Activated gamma-delta T cell (primary cell): ENCODE results near the gene RRAS2.
"Not testable (repeated sequence)": the region's sequence is repeated elsewhere in the genome, so short reads cannot be mapped to it uniquely, and the experiment has no call there.

Experiments used
- DNase-seq: peaks from one replicate; lab custom pipeline; 2025; lab: John Stamatoyannopoulos, UW

The RRAS2 gene

DNA sequence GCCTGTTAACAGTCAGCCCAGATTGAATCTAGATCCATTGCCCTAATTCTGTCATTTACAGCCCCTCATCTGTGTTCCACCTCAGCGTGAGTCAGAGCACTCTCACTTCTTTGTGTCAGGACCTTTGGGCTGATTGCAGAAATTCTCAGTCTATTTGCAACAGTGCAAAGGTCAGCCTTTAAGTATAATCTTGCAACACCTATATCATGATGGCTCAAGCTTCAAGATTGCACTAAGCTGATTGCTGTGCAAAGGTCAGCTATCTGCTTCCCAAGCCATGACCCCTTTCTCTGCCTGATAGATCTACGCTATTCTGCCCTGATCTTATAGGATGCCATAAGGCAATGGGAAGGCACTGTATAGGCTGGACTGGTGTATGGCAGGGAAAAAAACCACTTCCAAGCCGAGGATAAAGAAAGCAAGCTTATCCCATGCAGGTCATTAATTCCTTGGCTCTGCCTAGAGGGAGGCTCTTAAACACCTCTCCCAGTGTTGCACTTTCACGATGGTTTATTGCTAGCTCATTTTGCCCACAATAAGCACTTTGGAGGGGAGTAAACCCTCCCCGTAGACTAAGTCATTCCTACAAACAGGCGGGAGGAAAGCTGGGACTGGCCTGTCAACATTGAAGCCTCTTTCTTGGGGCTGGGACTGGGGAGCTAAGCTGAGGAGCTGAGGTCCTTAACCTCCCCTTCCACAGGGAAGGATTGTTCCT, 100.6 kb downstream of the RRAS2 start:
- DNase-seq = no peak

- no peak for DNase-seq
These were observed 103.8 kb downstream of the RRAS2 start for GRCh38 chr11:14255238-14255534.

GRCh38 chr11:14254533-14255237, 104.3 kb downstream of the RRAS2 start:
- DNase-seq = no peak

- DNase-seq = no peak
These were observed 105.1 kb downstream of the RRAS2 start for GRCh38 chr11:14253840-14254239.

GRCh38 chr11:14253421-14253820, 105.6 kb downstream of the RRAS2 start:
- no peak for DNase-seq

DNA sequence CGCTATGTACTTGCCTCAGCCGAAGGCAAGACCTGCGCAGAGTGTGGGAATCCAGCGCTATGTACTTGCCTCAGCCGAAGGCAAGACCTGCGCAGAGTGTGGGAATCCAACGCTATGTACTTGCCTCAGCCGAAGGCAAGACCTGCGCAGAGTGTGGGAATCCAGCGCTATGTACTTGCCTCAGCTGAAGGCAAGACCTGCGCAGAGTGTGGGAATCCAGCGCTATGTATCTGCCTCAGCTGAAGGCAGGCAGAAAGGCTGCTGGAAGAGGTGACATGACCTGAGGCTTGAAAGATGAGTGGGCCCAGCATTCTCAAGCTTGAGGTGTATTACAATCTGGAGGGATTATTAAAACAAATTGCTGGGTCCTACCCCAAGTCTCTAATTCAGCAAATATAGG, 106.5 kb downstream of the RRAS2 start:
- not testable (repeated sequence) for DNase-seq

DNA sequence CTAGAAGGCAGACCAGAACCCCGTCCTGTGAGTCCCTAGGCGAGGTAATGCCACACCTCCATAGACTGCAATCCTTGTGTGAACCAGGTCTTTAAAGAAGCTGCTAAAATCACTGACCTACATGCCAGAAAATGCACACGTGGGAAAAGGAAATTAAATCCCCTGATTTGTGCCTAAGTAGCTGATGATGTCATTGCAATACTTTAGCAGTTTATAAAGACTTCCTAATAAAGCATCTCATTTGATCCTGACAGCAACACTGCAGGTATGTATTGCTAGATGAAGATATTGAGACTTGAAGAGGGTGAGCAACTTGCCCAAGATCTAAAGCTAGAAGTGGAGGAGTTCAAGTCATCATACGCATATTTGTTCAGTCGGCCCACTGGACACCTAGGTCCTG, 107.2 kb downstream of the RRAS2 start:
- DNase-seq = no peak

GRCh38 chr11:14249121-14249963, 109.6 kb downstream of the RRAS2 start:
- no peak for DNase-seq

DNA sequence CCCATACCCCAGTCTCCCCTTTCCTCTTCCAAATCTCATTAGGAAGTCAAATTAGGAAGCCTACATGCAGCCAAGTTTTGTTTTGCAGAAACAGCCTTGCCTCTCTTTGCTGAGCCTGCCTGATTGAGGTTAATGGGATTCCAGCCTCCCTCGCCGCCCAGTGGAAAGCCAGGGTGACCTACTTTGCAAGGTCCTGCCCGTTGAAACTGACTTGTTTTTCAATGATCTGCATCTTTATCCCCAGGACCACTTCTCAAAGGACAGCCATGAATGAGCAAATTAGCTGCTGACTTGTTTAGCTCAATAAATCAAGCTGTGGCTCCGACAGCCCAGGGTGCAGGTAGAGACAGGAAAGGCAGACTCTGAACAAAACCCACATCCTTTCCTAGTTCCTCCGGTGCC, 110.4 kb downstream of the RRAS2 start:
- DNase-seq = no peak

DNA sequence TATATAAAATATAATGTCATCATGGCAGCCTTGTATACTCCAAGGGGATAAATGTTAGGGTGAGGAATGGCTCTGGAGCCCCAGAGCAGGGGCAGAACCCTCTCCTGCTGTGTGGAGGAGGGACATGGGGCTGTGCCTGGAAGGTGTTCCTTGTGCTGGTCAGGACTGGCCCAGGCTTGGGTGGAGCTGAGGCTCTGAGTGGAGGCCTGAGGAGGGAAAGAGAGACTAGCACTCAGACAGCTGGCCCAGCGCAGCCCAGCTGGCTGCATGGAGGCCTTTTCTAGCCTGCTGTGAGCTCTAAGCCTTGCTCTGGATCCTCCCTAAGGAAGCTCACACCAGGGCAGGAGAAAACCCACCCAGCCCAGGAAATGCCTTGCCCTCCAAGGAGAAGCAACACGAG, 113.5 kb downstream of the RRAS2 start:
- no peak for DNase-seq

GRCh38 chr11:14244926-14245325, 114.1 kb downstream of the RRAS2 start:
- no peak for DNase-seq

GRCh38 chr11:14242733-14243132, 116.2 kb downstream of the RRAS2 start:
- no peak for DNase-seq

DNA sequence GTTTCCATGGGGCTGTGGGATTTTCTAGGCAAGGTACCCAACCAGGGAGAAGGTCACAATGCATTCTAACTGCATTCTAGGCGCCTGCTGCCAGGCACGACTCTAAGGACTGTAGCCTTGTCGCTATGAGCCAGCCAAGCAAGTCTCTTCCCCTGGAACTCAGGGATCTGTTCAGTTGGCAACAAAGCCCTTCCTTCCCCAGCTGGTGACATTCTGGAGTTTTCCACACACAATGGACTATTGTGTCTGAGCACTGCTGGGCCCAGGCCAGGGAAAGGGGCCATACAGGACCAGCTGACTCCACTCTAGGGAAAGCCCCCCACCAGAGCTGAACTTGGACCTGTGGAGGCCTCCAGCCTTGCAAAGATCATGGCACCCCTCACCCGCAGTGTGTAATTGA, 116.8 kb downstream of the RRAS2 start:
- no peak for DNase-seq

GRCh38 chr11:14240951-14241350, 118.0 kb downstream of the RRAS2 start:
- no peak for DNase-seq

DNA sequence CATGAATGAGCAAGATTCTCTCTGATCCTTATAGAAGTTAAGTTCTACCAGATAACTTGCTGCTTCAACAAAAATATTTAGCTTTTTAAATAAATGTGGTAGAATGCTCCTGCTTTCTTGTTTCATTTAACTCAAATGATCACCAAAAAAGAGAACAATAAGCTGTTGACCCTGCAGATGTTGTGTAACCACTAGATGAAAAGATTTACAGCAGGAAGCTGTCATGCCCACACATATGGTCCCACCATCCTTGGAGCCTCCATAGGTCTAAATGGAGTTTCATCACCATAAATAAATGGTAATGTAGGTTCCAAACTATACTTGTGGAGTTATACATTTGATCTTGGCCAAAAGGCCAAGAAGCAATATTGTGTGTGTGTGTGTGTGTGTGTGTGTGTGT, 118.8 kb downstream of the RRAS2 start:
- DNase-seq = no peak

DNA sequence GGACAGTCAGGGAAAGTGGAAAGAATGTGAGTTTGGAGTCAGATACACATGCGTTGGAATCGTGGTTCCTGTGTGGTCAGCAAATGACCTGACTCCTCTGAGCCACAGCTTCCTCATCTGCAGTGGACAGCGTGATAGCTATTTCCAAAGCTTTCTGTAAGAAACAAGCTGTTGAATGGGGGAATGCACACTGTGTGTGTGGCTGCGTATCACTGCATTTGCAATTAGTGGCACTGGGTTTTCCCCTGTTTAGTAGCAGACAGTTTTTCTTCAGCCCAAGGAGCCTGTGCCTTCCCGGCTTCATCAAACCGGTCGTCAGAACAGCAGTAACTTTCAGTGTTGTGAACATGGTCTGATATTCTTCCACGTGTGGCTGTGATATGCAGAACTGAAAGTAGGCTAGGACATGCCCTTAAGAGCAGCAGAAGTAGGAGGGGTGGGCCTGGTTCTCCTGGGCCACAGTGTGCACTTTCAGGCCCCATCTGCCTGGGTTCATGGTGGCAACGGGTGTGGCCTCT, 121.5 kb downstream of the RRAS2 start:
- no peak for DNase-seq

- DNase-seq = no peak
These were observed 123.3 kb downstream of the RRAS2 start for GRCh38 chr11:14235701-14236100.

DNA sequence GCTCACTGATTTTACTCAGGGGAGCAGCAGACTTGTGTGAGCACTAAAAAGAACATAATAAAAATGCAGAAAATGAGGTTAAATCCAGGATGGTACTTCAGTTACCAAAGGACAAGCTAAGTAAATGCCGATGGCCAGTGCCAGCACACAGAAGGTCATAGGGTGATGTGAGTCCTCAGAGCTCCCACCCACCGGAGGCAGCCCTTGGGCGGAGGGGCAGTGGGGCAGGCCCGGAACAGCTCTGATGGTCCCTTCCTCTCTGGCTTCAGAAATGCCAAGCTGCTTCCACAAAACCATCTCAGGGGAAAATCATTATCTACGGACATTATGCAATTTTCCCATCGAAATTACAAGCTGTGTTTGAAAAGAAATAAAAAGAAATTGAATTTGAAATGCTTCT, 124.5 kb downstream of the RRAS2 start:
- no peak for DNase-seq

DNA sequence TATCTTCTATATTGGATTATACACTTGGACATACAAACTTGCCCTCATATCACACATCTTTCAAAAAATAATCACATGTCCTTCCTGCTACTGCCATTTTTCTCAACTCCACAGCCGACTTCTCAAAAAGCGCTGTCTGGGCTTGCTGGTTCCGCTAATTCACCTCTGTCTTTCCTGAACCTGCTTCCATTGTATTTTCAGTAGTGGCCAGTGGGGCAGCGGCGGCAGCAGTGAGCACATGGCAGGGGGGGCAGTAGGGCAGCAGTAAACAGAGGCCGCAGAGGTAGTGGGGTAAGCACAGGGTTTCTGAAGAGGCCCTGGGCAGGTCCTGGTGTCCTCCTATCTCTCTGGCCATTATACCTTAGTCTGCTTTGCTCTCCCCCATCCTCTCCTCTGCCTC, 126.3 kb downstream of the RRAS2 start:
- DNase-seq = no peak

DNA sequence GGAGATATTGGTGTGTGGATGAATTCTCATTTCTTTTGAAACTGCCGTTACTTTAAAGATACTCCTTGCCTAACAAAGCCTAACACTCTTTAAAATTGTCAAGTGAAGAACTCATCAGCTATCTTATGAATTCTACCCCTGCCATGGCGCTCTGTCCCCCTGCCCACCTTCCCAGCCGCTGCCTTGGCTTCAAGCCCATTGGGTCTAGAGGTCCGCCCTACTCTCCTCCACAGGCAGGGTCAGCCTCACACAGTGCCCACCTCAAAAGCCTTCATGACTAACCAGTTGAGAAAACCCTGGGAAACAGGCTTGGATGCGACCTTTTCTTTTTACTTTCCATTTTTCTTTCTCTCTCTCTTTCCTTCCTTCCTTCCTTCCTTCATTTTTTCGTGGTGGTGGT, 128.6 kb downstream of the RRAS2 start:
- DNase-seq = no peak

DNA sequence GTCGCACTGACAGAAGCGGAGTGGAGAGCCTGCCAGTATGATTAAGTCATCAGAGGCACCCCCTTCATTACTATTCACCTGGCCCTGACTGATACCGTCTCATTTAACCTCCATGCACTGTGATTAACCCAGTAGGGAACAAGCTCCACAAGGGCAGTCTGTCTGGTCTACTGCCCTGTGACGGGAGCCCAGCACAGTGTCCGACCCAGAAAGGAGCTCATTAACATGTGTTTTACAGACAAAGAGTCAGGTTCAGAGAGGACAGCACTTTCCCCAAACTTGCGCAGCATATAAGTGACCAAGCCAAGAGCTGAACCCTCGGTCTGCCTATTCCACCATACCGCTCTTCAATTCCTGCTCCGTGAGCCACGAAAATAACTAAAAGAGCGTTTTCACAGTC, 129.5 kb downstream of the RRAS2 start:
- no peak for DNase-seq

DNA sequence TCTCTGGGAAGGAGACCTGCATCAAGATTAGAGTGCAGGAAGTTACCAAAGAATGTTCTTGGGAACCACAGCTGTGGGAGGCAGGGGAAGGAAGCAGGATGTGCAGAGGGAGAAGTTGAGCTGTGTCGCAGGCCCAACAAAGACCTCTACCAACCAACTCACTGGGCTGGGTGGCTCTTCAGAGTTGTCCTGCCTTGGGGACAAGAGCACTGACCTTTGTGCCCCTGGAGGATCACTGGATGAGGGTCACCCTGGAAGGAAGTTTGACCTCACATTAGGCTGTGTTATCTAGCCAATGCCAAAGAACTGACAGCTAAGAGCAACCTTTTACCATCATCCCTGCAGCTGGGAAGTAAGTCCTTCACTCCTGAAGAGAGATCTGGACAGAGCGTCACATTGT, 130.6 kb downstream of the RRAS2 start:
- no peak for DNase-seq
